H54 (cell line): ENCODE results near the gene CALCR.
A peak's percentile ranks its signal among the peaks of the same experiment; 100 is the strongest.
"Not testable (repeated sequence)": the region's sequence is repeated elsewhere in the genome, so short reads cannot be mapped to it uniquely, and the experiment has no call there.

Experiments
- DNase-seq: peaks from one replicate; pipeline ENCODE4 v3.0.0; 2011; ENCODE audit warnings: low spot score, mixed read lengths; ENCODE audit not compliant: insufficient read length
- FAIRE-seq: peaks from 3 replicates; lab custom pipeline; 2011; peaks lifted over from hg19 to GRCh38; lab: Jason Lieb, UNC
- POLR2A ChIP-seq: IDR thresholded peaks from 2 replicates; pipeline ENCODE4 v1.6.1; 2011; ENCODE audit warnings: low read depth, mild to moderate bottlenecking, low read length

CALCR gene

GRCh38 chr7:93574646-93575554 lies at the start of gene CALCR:
Gene CALCR, minus strand, starts transcription at chr7:93574724. Its CDS starts 87,743 bp downstream, at chr7:93486981.
- FAIRE-seq (no peak), DNase-seq (no peak)
- TF ChIP-seq POLR2A, result no peak

DNA sequence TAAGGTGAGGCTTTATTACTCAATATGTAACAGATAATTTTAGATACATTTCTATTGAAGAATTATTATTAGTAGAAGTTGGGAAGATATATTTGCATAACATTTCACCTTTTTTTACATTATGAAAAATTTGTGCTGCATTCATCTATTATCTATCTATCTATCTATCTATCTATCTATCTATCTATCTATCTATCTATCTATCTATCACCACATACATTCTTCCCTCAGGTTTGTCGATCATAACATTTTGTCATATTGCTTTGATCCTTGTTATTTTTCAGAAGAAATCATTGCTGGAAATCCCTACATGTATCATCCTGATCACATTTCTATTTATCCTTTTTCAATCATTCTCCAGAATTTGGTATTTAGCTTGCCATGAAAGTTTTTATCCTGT lies 49.3 kb upstream of the CALCR start:
- no peak for TF ChIP-seq POLR2A
- FAIRE-seq, result no peak
- DNase-seq, result no peak

GRCh38 chr7:93622036-93623033 lies 47.8 kb upstream of the CALCR start:
- DNase-seq (no peak), FAIRE-seq (peak; percentile 69)
- no peak for TF ChIP-seq POLR2A

DNA sequence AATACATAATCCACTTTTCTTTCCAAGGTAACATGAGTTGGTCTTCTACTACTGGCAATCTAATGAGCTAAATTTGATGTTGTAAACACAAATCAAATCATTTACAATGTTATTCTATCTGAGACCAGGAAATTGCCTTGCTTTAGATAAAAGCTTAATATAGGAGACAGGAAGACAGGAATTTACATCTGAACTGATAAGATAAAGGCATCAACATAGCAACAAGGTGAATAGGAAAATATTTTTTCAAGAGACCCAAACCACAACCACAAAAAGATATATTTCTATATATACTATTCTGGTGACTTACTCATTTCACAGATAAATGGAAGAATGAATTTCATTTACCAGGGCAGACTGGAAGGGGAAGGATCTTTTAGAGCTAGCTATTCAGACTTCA lies 46.3 kb upstream of the CALCR start:
- FAIRE-seq (no peak), DNase-seq (no peak)
- TF ChIP-seq POLR2A, result no peak

- no peak for FAIRE-seq
- no peak for DNase-seq
- TF ChIP-seq POLR2A, result no peak
Measured at GRCh38 chr7:93620057-93620456, 45.5 kb upstream of the CALCR start.

GRCh38 chr7:93601363-93601762 lies 26.8 kb upstream of the CALCR start:
- FAIRE-seq (peak; percentile 11), DNase-seq (no peak)
- no peak for TF ChIP-seq POLR2A

DNA sequence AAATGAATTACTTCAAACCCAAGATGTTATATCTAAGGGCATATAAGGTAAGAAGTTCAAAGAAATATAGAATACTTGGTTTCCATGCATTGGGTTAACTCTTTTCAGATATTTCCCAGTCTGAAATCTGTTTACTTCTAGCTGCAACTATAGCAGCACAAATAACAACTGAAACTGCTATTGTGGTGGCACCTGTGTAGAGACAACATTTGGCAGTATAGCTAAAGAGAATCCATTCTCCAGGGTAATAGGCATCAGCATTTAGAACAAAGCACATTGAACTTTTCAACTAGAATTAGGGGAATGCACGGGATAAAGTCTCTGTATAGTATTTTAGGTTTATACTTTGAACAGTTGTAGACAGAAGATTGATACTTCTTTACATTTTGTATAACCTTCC lies 19.7 kb upstream of the CALCR start:
- TF ChIP-seq POLR2A, result no peak
- FAIRE-seq (no peak), DNase-seq (no peak)

GRCh38 chr7:93592588-93593266 lies 18.2 kb upstream of the CALCR start:
- FAIRE-seq, result no peak
- TF ChIP-seq POLR2A, result no peak
- DNase-seq, result no peak

- DNase-seq, FAIRE-seq: not testable (repeated sequence)
Measured at GRCh38 chr7:93591224-93592050, 16.9 kb upstream of the CALCR start.

- not testable (repeated sequence) for FAIRE-seq, DNase-seq
Measured at GRCh38 chr7:93586479-93586865, 11.9 kb upstream of the CALCR start.

DNA sequence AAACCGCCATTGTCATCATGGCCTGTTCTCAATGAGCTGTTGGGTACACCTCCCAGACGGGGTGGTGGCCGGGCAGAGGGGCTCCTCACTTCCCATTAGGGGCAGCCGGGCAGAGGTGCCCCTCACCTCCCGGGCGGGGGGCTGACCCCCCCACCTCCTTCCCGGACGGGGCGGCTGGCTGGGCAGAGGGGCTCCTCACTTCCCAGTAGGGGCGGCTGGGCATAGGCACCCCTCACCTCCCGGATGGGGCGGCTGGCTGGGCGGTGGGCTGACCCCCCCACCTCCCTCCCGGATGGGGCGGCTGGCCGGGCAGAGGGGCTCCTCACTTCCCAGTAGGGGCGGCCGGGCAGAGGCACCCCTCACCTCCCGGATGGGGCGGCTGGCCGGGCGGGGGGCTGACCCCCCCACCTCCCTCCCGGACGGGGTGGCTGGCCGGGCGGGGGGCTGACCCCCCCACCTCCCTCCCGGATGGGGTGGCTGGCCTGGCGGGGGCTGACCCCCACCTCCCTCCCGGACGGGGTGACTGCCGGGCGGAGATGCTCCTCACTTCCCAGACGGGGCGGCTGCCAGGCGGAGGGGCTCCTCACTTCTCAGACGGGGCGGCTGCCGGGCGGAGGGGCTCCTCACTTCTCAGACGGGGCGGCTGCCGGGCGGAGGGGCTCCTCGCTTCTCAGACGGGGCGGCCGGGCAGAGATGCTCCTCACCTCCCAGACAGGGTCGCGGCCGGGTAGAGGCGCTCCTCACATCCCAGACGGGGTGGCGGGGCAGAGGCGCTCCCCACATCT lies 11.4 kb upstream of the CALCR start:
- FAIRE-seq, DNase-seq: not testable (repeated sequence)

DNA sequence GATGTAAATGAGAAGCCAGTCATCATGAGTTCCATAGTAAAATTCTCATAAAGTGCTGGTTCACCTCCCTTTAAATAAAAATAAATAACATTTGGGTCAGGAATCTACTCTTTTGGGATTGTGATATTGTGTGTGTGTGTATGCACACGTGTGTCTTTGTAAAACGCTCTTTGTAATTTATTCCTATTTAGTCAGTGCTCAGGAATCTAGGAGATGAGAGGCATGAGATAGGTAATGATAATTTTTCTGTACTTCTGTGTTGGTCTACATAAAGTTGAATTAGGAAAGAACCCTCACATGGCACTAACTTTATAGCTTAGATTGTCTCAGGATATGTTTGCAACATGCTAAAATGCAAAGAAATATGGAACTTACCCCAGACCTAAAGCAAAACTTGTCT lies 4.9 kb upstream of the CALCR start:
- FAIRE-seq, result no peak
- DNase-seq, result no peak
- no peak for TF ChIP-seq POLR2A

DNA sequence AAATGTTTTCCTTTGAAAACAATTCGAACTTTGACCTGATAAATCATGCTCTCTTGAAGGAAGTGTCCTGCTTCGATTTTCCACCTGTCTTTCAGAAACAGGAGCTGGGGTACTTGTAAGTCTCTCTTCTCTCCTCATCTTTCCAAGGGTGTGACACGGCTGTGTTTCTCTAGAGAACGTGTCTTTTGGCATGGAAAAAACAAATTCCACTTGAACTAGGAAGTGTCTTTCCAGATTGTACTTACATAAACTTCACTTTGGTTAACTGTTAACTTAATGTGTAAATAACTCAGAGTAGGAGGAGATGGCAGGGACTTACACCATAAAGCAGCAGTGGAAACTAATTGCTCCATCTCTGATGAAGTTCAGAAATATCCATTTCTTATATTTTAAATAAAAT lies 4.2 kb upstream of the CALCR start:
- TF ChIP-seq POLR2A, result no peak
- DNase-seq (no peak), FAIRE-seq (no peak)
